ENCODE data around the gene TP53I13.

Gene TP53I13

GRCh38 chr17:29591737-29592608 lies 23.5 kb downstream of the TP53I13 start (continued):
- no peak for TF ChIP-seq REST (tag by site-specific recombination; IDR thresholded peaks at IDR 0.05)
- TF ChIP-seq ZFHX2 (tag by site-specific recombination; conservative IDR thresholded peaks at IDR 0.05), result peak; percentile 91
- TF ChIP-seq GFI1B (tag by site-specific recombination; IDR thresholded peaks at IDR 0.05), result no peak
- TF ChIP-seq, protein P1, sequence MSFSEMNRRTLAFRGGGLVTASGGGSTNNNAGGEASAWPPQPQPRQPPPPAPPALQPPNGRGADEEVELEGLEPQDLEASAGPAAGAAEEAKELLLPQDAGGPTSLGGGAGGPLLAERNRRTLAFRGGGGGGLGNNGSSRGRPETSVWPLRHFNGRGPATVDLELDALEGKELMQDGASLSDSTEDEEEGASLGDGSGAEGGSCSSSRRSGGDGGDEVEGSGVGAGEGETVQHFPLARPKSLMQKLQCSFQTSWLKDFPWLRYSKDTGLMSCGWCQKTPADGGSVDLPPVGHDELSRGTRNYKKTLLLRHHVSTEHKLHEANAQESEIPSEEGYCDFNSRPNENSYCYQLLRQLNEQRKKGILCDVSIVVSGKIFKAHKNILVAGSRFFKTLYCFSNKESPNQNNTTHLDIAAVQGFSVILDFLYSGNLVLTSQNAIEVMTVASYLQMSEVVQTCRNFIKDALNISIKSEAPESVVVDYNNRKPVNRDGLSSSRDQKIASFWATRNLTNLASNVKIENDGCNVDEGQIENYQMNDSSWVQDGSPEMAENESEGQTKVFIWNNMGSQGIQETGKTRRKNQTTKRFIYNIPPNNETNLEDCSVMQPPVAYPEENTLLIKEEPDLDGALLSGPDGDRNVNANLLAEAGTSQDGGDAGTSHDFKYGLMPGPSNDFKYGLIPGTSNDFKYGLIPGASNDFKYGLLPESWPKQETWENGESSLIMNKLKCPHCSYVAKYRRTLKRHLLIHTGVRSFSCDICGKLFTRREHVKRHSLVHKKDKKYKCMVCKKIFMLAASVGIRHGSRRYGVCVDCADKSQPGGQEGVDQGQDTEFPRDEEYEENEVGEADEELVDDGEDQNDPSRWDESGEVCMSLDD (tag by site-specific recombination; IDR thresholded peaks at IDR 0.05), result peak; percentile 75; the same call in 1 of the 2 replicates
- TF ChIP-seq ZNF23 (tag by site-specific recombination; IDR thresholded peaks at IDR 0.05; ENCODE audit: borderline replicate concordance), result no peak
- TF ChIP-seq ZNF16 (tag by site-specific recombination; IDR thresholded peaks at IDR 0.05; ENCODE audit: low read depth), result no peak
- TF ChIP-seq, protein P2, sequence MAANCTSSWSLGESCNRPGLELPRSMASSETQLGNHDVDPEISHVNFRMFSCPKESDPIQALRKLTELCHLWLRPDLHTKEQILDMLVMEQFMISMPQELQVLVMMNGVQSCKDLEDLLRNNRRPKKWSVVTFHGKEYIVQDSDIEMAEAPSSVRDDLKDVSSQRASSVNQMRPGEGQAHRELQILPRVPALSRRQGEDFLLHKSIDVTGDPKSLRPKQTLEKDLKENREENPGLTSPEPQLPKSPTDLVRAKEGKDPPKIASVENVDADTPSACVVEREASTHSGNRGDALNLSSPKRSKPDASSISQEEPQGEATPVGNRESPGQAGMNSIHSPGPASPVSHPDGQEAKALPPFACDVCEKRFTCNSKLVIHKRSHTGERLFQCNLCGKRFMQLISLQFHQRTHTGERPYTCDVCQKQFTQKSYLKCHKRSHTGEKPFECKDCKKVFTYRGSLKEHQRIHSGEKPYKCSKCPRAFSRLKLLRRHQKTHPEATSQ (tag by site-specific recombination; IDR thresholded peaks at IDR 0.05), result no peak
- no peak for TF ChIP-seq ZNF670 (tag by site-specific recombination; IDR thresholded peaks at IDR 0.05; ENCODE audit: low read depth)
- TF ChIP-seq ZNF214 (tag by site-specific recombination; IDR thresholded peaks at IDR 0.05; ENCODE audit: borderline replicate concordance), result no peak
- TF ChIP-seq, protein P3, sequence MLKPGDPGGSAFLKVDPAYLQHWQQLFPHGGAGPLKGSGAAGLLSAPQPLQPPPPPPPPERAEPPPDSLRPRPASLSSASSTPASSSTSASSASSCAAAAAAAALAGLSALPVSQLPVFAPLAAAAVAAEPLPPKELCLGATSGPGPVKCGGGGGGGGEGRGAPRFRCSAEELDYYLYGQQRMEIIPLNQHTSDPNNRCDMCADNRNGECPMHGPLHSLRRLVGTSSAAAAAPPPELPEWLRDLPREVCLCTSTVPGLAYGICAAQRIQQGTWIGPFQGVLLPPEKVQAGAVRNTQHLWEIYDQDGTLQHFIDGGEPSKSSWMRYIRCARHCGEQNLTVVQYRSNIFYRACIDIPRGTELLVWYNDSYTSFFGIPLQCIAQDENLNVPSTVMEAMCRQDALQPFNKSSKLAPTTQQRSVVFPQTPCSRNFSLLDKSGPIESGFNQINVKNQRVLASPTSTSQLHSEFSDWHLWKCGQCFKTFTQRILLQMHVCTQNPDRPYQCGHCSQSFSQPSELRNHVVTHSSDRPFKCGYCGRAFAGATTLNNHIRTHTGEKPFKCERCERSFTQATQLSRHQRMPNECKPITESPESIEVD (tag by site-specific recombination; IDR thresholded peaks at IDR 0.05), result peak; percentile 49; the same call in 1 of the 2 replicates
- TF ChIP-seq ZNF133 (tag by site-specific recombination; IDR thresholded peaks at IDR 0.05), result no peak
- peak; percentile 48 for TF ChIP-seq BCL11A (tag by site-specific recombination; IDR thresholded peaks at IDR 0.05; ENCODE audit: low read depth)
- no peak; the same call in 1 of the 2 replicates for TF ChIP-seq ZNF76 (tag by site-specific recombination; IDR thresholded peaks at IDR 0.05; ENCODE audit: borderline replicate concordance, low read depth)
- TF ChIP-seq ZNF785 (tag by site-specific recombination; IDR thresholded peaks at IDR 0.05), result no peak
- TF ChIP-seq KLF17 (tag by site-specific recombination; IDR thresholded peaks at IDR 0.05), result peak; percentile 88
- TF ChIP-seq ZNF571 (tag by site-specific recombination; IDR thresholded peaks at IDR 0.05), result no peak
- TF ChIP-seq ZNF302 (tag by site-specific recombination; IDR thresholded peaks at IDR 0.05; ENCODE audit: low read depth), result no peak
- TF ChIP-seq ZNF837 (tag by site-specific recombination; IDR thresholded peaks at IDR 0.05), result no peak
- 0 out of 2 replicates have a peak, but pooled peaks have one; percentile 29 for TF ChIP-seq ZBTB48 (tag by site-specific recombination; IDR thresholded peaks at IDR 0.05)
- peak; percentile 56; the same call in 1 of the 2 replicates for TF ChIP-seq ZNF610 (tag by site-specific recombination; IDR thresholded peaks at IDR 0.05; ENCODE audit: borderline replicate concordance)
- no peak for TF ChIP-seq ZNF169 (tag by site-specific recombination; IDR thresholded peaks at IDR 0.05)
- TF ChIP-seq TRIM28 (IDR thresholded peaks at IDR 0.05; ENCODE audit: borderline replicate concordance, low read length), result no peak
- no peak for TF ChIP-seq ZNF549 (tag by site-specific recombination; IDR thresholded peaks at IDR 0.05)
- no peak for TF ChIP-seq ZNF433 (tag by site-specific recombination; IDR thresholded peaks at IDR 0.05; ENCODE audit: low read depth)
- TF ChIP-seq, protein P4, sequence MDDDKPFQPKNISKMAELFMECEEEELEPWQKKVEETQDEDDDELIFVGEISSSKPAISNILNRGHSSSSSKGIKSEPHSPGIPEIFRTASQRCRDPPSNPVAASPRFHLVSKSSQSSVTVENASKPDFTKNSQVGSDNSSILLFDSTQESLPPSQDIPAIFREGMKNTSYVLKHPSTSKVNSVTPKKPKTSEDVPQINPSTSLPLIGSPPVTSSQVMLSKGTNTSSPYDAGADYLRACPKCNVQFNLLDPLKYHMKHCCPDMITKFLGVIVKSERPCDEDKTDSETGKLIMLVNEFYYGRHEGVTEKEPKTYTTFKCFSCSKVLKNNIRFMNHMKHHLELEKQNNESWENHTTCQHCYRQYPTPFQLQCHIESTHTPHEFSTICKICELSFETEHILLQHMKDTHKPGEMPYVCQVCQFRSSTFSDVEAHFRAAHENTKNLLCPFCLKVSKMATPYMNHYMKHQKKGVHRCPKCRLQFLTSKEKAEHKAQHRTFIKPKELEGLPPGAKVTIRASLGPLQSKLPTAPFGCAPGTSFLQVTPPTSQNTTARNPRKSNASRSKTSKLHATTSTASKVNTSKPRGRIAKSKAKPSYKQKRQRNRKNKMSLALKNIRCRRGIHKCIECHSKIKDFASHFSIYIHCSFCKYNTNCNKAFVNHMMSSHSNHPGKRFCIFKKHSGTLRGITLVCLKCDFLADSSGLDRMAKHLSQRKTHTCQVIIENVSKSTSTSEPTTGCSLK (tag by site-specific recombination; IDR thresholded peaks at IDR 0.05), result no peak
- TF ChIP-seq ZNF701 (tag by site-specific recombination; IDR thresholded peaks at IDR 0.05), result no peak

All from HEK293 (cell line).